Endothelial cell of umbilical vein (primary cell): ENCODE data around the gene TGFBR2. TPM values are rescaled to one million over a fixed set of nuclear protein-coding genes. Genes with fewer than 3 reads are reported as not detected.
A peak's percentile ranks its signal among the peaks of the same experiment; 100 is the strongest.

ENCODE experiments used
- BruUV-seq: library from RNA; stranded (reverse); fragments of 400-500 nt; replicated peaks from 2 replicates; lab custom pipeline; 2021; lab: Mats Ljungman, UMichigan
- CTCF ChIA-PET: fragments of 300-600, 350-600 bp; sonication (Branson Sonifier 250); formaldehyde crosslinking; loops from one replicate; lab custom pipeline; 2021; ENCODE audit warnings: antibody characterized with exemption, inconsistent platforms; lab: Charles Lee
- POLR2A ChIA-PET: fragments of 300-600, 350-600 bp; sonication (Branson Sonifier 250); formaldehyde crosslinking; loops from one replicate; lab custom pipeline; 2021; ENCODE audit warnings: antibody characterized with exemption, inconsistent platforms; lab: Charles Lee
- DNase-seq: peaks from one replicate; pipeline ENCODE4 v3.0.0-alpha.2; 2011; ENCODE audit warnings: low read depth, low spot score
- FAIRE-seq: peaks from 2 replicates; lab custom pipeline; 2011; peaks lifted over from hg19 to GRCh38; lab: Jason Lieb, UNC
- H2AFZ ChIP-seq: 2 replicates; pipeline ENCODE4 v1.6.0; 2012; ENCODE audit warnings: low read depth, low read length, control low read depth, inconsistent platforms
- H3K27ac ChIP-seq: 2 replicates; pipeline ENCODE4 v1.5.1; 2011; ENCODE audit warnings: low read depth, mild to moderate bottlenecking, control low read depth, low read length, moderate library complexity; ENCODE audit not compliant: insufficient read depth
- H3K27me3 ChIP-seq, 2 experiments: 2 replicates each; pipeline versions ENCODE4 v1.6.0 to v1.6.1; 2011; ENCODE audit warnings: low read length in 2 of 2, mixed read lengths in 1 of 2; ENCODE audit not compliant: control insufficient read depth in 2 of 2, insufficient read depth in 2 of 2
- H3K36me3 ChIP-seq, 2 experiments: 2 replicates in 1 of 2; 3 replicates in 1 of 2; pipeline ENCODE4 v1.5.1; 2011; ENCODE audit warnings: low read length in 2 of 2, mild to moderate bottlenecking in 1 of 2, moderate library complexity in 1 of 2; ENCODE audit not compliant: control insufficient read depth in 2 of 2, insufficient read depth in 2 of 2; ENCODE audit errors: extremely low read depth in 1 of 2
- H3K4me1 ChIP-seq: 3 replicates; pipeline ENCODE4 v1.5.1; 2011; ENCODE audit warnings: mild to moderate bottlenecking, low read length; ENCODE audit not compliant: control insufficient read depth, insufficient read depth; ENCODE audit errors: extremely low read depth
- H3K4me2 ChIP-seq: 2 replicates; pipeline ENCODE4 v1.6.1; 2011; ENCODE audit warnings: low read length, control low read depth, mixed read lengths; ENCODE audit not compliant: insufficient read depth
- H3K4me3 ChIP-seq, 3 experiments: fragments of 200-600 bp in 1 of 3; sonication (generic), shearing (Covaris generic) in 1 of 3; replicated peaks in 1 of 3; 2 replicates each; pipeline ENCODE4 v1.5.1; 2011 to 2016; ENCODE audit warnings: control low read depth in 3 of 3, low read length in 3 of 3, mild to moderate bottlenecking in 2 of 3, inconsistent platforms in 1 of 3, low read depth in 1 of 3, moderate library complexity in 1 of 3; ENCODE audit not compliant: insufficient read depth in 1 of 3
- H3K79me2 ChIP-seq: 2 replicates; pipeline ENCODE4 v1.6.0; 2012; ENCODE audit warnings: low read length, inconsistent platforms; ENCODE audit not compliant: control insufficient read depth, insufficient read depth
- H3K9ac ChIP-seq: replicated peaks from 2 replicates; pipeline ENCODE3; 2011; ENCODE audit warnings: low read length, control low read depth; ENCODE audit not compliant: insufficient read depth; ENCODE audit errors: extremely low read depth
- H3K9me1 ChIP-seq: replicated peaks from 3 replicates; pipeline ENCODE4 v1.6.0; 2011; ENCODE audit warnings: mild to moderate bottlenecking, low read length; ENCODE audit not compliant: control insufficient read depth, insufficient read depth; ENCODE audit errors: extremely low read depth
- H3K9me3 ChIP-seq: replicated peaks from 2 replicates; pipeline ENCODE4 v1.5.1; 2012; ENCODE audit warnings: low read length, inconsistent platforms; ENCODE audit not compliant: control insufficient read depth, insufficient read depth
- H4K20me1 ChIP-seq: replicated peaks from 2 replicates; pipeline ENCODE3; 2011; ENCODE audit warnings: mild to moderate bottlenecking, low read length; ENCODE audit not compliant: control insufficient read depth, insufficient read depth; ENCODE audit errors: extremely low read depth
- EZH2 ChIP-seq: IDR thresholded peaks from 2 replicates; pipeline ENCODE4 v1.6.1; 2012; ENCODE audit warnings: borderline replicate concordance, low read depth, mild to moderate bottlenecking, moderate library complexity, low read length, inconsistent platforms; ENCODE audit not compliant: severe bottlenecking
- FOS ChIP-seq: IDR thresholded peaks from 2 replicates; pipeline ENCODE4 v1.6.1; 2011; ENCODE audit warnings: mild to moderate bottlenecking, low read length, moderate library complexity, borderline replicate concordance; ENCODE audit not compliant: insufficient read depth
- GATA2 ChIP-seq: IDR thresholded peaks from 2 replicates; pipeline ENCODE4 v1.7.0; 2011; ENCODE audit warnings: low read depth, mild to moderate bottlenecking, moderate library complexity, mixed read lengths, low read length; ENCODE audit not compliant: insufficient read length, insufficient read depth
- JUN ChIP-seq: IDR thresholded peaks from 2 replicates; pipeline ENCODE4 v1.6.1; 2011; ENCODE audit warnings: borderline replicate concordance, low read depth; ENCODE audit not compliant: insufficient read length, insufficient read depth
- MYC ChIP-seq: IDR thresholded peaks from one replicate; pipeline ENCODE4 v1.6.1; 2011; ENCODE audit warnings: mild to moderate bottlenecking, low read depth, low read length
- POLR2A ChIP-seq: IDR thresholded peaks from 2 replicates; pipeline ENCODE4 v1.6.1; 2012; ENCODE audit warnings: low read depth, mild to moderate bottlenecking, control low read depth, low read length
- POLR2AphosphoS5 ChIP-seq: IDR thresholded peaks from 2 replicates; pipeline ENCODE4 v1.6.1; 2012; ENCODE audit warnings: low read depth, mild to moderate bottlenecking, control low read depth, low read length, moderate library complexity; ENCODE audit not compliant: insufficient read depth
- dilution Hi-C: fragments of 300-500 bp; cut with MboI; formaldehyde crosslinking; loops from one replicate; pipeline ENCODE4 v1.15.0; 2019; ENCODE audit warnings: low sequenced_read_pairs; ENCODE audit not compliant: extremely low pct_ligation_motif_present
- intact Hi-C: fragments of 100-400 bp; cut with micrococcal nuclease; formaldehyde crosslinking; loops from one replicate; pipeline ENCODE4 v1.10.0; 2022
- polyA plus RNA-seq, 4 experiments: library from polyadenylated mRNA; depleted of rRNA in 3 of 4; stranded (reverse) in 3 of 4; unstranded in 1 of 4; fragments of >200 nt; gene quantifications; 2 replicates each; pipeline versions ENCODE4 v1.2.1 to v1.2.3, GENCODE V29; 2011 to 2012; ENCODE audit warnings: missing spikeins in 1 of 4
- total RNA-seq: library from RNA; stranded (reverse); gene quantifications from 2 replicates; pipeline ENCODE4 v1.2.3, GENCODE V29; 2021
- TF ChIP-seq, protein P1 (sequence below), 2 donors: IDR thresholded peaks; 1 replicate in 1 of 2; 2 replicates in 1 of 2; pipeline ENCODE4 v1.5.1; 2011; ENCODE audit warnings: low read length in 2 of 2, mild to moderate bottlenecking in 2 of 2, moderate library complexity in 2 of 2, control low read depth in 1 of 2, inconsistent platforms in 1 of 2, low read depth in 1 of 2; ENCODE audit not compliant: insufficient read depth in 1 of 2; ENCODE audit errors: extremely low read depth in 1 of 2
- TF ChIP-seq, protein P2 (sequence below): IDR thresholded peaks from 2 replicates; pipeline ENCODE4 v1.6.1; 2011; ENCODE audit not compliant: insufficient read depth, insufficient read length

The TGFBR2 gene
- total and polyA plus RNA-seq, 2 donors (not counting 3 experiments of a cell fraction or from before 2014, with no cell fraction given) = 227 to 250 TPM

DNA sequence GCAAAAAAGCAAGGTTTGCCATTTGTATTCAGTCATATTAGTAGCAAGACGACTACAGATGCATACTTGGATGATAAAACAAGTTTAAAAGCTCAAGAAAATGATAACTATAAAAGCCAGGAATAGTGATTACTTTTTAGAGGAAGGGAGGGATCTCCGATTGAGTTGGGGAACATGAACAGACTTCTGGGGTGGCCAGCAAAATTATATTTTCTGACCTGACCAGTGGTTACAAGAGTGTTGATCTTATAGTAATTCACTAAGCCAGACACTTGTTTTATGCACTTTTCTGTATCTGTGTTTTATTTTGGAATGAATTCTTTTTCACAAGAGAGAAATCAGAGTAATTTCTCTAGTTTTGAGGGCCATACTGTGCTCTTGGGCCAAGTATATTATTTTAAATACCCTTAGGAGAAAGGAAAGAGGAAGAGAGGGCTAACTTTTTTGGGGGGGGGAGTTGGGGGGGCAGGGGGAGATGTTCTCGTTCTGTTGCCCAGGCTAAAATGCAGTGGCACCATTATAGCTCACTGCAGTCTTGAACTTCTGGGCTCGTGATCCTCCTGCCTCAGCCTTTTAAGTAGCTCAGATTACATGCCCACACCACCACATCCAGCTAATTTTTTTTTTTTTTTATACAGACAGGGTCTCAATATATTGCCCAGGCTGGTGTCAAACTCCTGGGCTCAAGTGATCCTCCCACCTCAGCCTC lies 57.3 kb downstream of the TGFBR2 start:
- POLR2A ChIA-PET = interaction anchor here (0.6 to 1.1 kb wide), 4 partner anchors 8 to 51 kb away, joined by 3 to 7 read pairs (median 3); no protein-coding TSS in a partner anchor
- Histone ChIP-seq H3K27me3 (no peaks in the 10 kb centered on the region), H3K36me3 (peaks cover 6 to 39% of the 10 kb centered on the region in 2 experiments), H3K4me1 (peaks cover 91% of the 10 kb centered on the region), H3K79me2 (peaks cover 66% of the 10 kb centered on the region), H3K9me3 (no peaks in the 10 kb centered on the region), H2AFZ (no peak overlapping the region), H3K9ac (peak overlapping the region; percentile 64), H3K4me3 (no peak overlapping the region), H3K4me2 (peak overlapping the region; percentile 6), H4K20me1 (no peaks in the 10 kb centered on the region), H3K27ac (peak overlapping the region; percentile 90), H3K9me1 (no peaks in the 10 kb centered on the region)
- DNase-seq (no peak), FAIRE-seq (no peak)
- no TSS peak for BruUV-seq
- CTCF ChIA-PET = interaction anchor here (2.9 kb wide), 1 partner anchor 16 kb away, joined by 11 read pairs; no protein-coding TSS in a partner anchor
- TF ChIP-seq POLR2A (no peak), FOS (no peak), EZH2 (no peak), POLR2AphosphoS5 (no peak)
- intact Hi-C loops = no loop called here
- dilution Hi-C loops = no loop called here

DNA sequence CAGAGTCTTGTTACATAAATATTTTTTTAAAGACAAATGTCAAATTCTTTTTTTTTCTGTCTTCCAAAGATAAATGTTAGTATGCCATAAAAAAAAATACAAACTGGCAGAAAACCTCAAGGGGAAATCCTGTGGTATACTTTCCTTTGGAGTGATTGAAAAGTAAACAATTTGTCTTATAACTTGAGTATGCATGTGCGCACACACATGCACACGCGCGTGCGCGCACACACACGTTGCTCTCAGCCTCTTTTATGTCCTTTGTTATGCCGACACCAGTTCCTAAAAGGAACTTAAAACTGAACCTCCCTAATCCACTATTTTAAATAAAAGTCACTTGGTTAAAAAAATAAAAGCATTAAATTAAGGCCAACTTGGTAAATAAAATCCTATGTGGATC lies 58.1 kb downstream of the TGFBR2 start:
- no peak overlapping the region for H3K4me3 ChIP-seq
- peaks cover 6 to 39% of the 10 kb centered on the region in 2 experiments for H3K36me3 ChIP-seq
- peak overlapping the region; percentile 64 for H3K9ac ChIP-seq
- peak overlapping the region; percentile 90 for H3K27ac ChIP-seq
- no TSS peak for BruUV-seq
- peak overlapping the region; percentile 64 for H3K4me2 ChIP-seq
- peaks cover 73% of the 10 kb centered on the region for H3K79me2 ChIP-seq
- intact Hi-C loops (no loop called here), dilution Hi-C loops (no loop called here)
- TF ChIP-seq EZH2 (no peak), GATA2 (no peak), FOS (peak; percentile 22), MYC (peak; percentile 50), POLR2AphosphoS5 (no peak), POLR2A (no peak), JUN (peak; percentile 10)
- TF ChIP-seq, protein P1, sequence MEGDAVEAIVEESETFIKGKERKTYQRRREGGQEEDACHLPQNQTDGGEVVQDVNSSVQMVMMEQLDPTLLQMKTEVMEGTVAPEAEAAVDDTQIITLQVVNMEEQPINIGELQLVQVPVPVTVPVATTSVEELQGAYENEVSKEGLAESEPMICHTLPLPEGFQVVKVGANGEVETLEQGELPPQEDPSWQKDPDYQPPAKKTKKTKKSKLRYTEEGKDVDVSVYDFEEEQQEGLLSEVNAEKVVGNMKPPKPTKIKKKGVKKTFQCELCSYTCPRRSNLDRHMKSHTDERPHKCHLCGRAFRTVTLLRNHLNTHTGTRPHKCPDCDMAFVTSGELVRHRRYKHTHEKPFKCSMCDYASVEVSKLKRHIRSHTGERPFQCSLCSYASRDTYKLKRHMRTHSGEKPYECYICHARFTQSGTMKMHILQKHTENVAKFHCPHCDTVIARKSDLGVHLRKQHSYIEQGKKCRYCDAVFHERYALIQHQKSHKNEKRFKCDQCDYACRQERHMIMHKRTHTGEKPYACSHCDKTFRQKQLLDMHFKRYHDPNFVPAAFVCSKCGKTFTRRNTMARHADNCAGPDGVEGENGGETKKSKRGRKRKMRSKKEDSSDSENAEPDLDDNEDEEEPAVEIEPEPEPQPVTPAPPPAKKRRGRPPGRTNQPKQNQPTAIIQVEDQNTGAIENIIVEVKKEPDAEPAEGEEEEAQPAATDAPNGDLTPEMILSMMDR (IDR thresholded peaks at IDR 0.05; ENCODE audit: extremely low read depth in 1 of 2, insufficient read depth in 1 of 2, low read depth in 1 of 2, low read length in 2 of 2) = no peak
- TF ChIP-seq, protein P2, sequence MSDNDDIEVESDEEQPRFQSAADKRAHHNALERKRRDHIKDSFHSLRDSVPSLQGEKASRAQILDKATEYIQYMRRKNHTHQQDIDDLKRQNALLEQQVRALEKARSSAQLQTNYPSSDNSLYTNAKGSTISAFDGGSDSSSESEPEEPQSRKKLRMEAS = peak; percentile 33
- FAIRE-seq (no peak), DNase-seq (peak; percentile 90)
- H3K27me3 ChIP-seq = no peaks in the 10 kb centered on the region
- H3K9me1 ChIP-seq = no peaks in the 10 kb centered on the region
- H2AFZ ChIP-seq = no peak overlapping the region
- peaks cover 83% of the 10 kb centered on the region for H3K4me1 ChIP-seq
- H4K20me1 ChIP-seq = no peaks in the 10 kb centered on the region
- H3K9me3 ChIP-seq = no peaks in the 10 kb centered on the region
- ChIA-PET POLR2A (interaction anchor here (0.5 to 1.2 kb wide), 4 partner anchors 9 to 58 kb away, joined by 3 to 7 read pairs (median 6); partner anchors contain the start of gene TGFBR2), CTCF (interaction anchor here (1.2 to 3.4 kb wide), 4 partner anchors 15 to 622 kb away, joined by 3 to 14 read pairs (median 11); no protein-coding TSS in a partner anchor)
